PFSK-1 (cell line): Measurements from ENCODE around the gene TPCN1.

Experiments used
- POLR2AphosphoS5 ChIP-seq: IDR thresholded peaks from 2 replicates; pipeline ENCODE4 v1.6.1; 2012; ENCODE audit warnings: low read depth, mild to moderate bottlenecking, control low read depth, low read length, moderate library complexity
- REST ChIP-seq, 2 experiments: IDR thresholded peaks; 2 replicates each; pipeline versions ENCODE4 v1.6.1 to v1.8.0; 2011 to 2012; ENCODE audit warnings: low read depth in 2 of 2, low read length in 2 of 2, control low read depth in 1 of 2, inconsistent platforms in 1 of 2, mild to moderate bottlenecking in 1 of 2, moderate library complexity in 1 of 2; ENCODE audit not compliant: insufficient read depth in 1 of 2

- TF ChIP-seq POLR2AphosphoS5 (no peak), REST (IDR thresholded peaks at IDR 0.05; ENCODE audit: insufficient read depth in 1 of 2, low read depth in 2 of 2, low read length in 2 of 2) (no peak)
These were observed 41.4 kb downstream of the TPCN1 start for GRCh38 chr12:113262710-113263109.
